Prostate gland (tissue), 1 donor: ENCODE data around the gene ACOX3.

ENCODE experiments used
- POLR2A ChIP-seq: fragments of 450-650 bp; IDR thresholded peaks from one replicate; pipeline ENCODE4 v1.6.1; 2016; ENCODE audit warnings: antibody characterized with exemption, mild to moderate bottlenecking
- POLR2AphosphoS5 ChIP-seq: sonication (generic); formaldehyde crosslinking; IDR thresholded peaks from one replicate; pipeline ENCODE4 v1.6.1; 2017; ENCODE audit warnings: antibody characterized with exemption

DNA sequence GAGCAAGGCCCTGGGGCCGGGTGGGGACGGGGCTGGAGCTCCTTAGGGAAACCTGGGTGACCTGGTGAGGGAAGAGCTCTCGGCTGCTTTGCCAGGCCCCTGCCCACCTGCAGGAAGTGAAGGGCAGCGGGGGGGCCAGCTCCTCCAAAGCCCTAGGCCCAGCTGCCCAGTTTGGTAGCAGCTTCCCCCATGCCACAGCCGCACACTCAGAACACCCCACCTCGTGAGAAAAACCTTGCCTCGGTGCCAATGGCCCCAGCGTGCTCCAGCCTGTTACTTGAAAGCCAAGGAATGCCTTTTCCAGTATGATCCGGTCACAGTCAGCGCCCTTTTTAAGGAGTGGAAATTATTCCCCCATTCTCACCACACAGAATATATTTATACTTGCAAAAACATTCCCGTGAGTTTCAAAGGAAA, 38.3 kb downstream of the ACOX3 start:
- peak; percentile 63 for TF ChIP-seq POLR2AphosphoS5
- no peak for TF ChIP-seq POLR2A
